Heart right ventricle (tissue), 16 donors: ENCODE data around the gene PGR. TPM values are rescaled to one million over a fixed set of nuclear protein-coding genes. Genes with fewer than 3 reads are reported as not detected.

Experiments
- ATAC-seq, 8 donors: fragments of 200-7000 bp; cut with Tn5 transposase; one replicate each; pipeline ENCODE4 v1.9.1; 2020; ENCODE audit warnings: mild to moderate bottlenecking in 8 of 8, moderate library complexity in 8 of 8, moderate number of reproducible peaks in 1 of 8
- DNase-seq, 2 donors: peaks; one replicate each; pipeline ENCODE4 v3.0.0-alpha.2; 2020
- H3K27ac ChIP-seq, 10 donors: fragments of 200-600 bp; sonication (generic) in 2 of 10; one replicate each; pipeline versions ENCODE4 v1.5.0 to v1.8.0; 2020 to 2022; ENCODE audit warnings: mild to moderate bottlenecking in 3 of 10
- H3K27me3 ChIP-seq, 7 donors: fragments of 200-600 bp; one replicate each; pipeline ENCODE4 v1.8.0; 2021 to 2022; ENCODE audit warnings: mild to moderate bottlenecking in 2 of 7
- H3K36me3 ChIP-seq, 9 donors: fragments of 200-600 bp; sonication (generic) in 1 of 9; one replicate each; pipeline versions ENCODE4 v1.5.0 to v1.8.0; 2020 to 2022; ENCODE audit warnings: mild to moderate bottlenecking in 2 of 9
- H3K4me1 ChIP-seq, 9 donors: fragments of 200-600 bp; sonication (generic) in 1 of 9; one replicate each; pipeline versions ENCODE4 v1.5.0 to v1.8.0; 2020 to 2022; ENCODE audit warnings: mild to moderate bottlenecking in 4 of 9
- H3K4me3 ChIP-seq, 10 donors: fragments of 200-600 bp; sonication (generic) in 2 of 10; one replicate each; pipeline versions ENCODE4 v1.5.0 to v1.8.0; 2020 to 2022; ENCODE audit warnings: mild to moderate bottlenecking in 7 of 10, moderate library complexity in 2 of 10
- H3K9me3 ChIP-seq, 11 donors: fragments of 200-600 bp in 10 of 11; sonication (generic) in 2 of 11; one replicate each; pipeline versions ENCODE4 v1.5.0 to v1.8.0; 2013 to 2022; ENCODE audit warnings: mild to moderate bottlenecking in 2 of 11, control low read depth in 1 of 11, moderate library complexity in 1 of 11
- WGBS, 2 donors: extraction: QIAGEN DNeasy Blood & Tissue Kit; methylation state at CpG; one replicate each; pipeline ENCODE4 v1.1.7; 2013; ENCODE audit warnings: inconsistent platforms in 1 of 2; 5-methylcytosine and 5-hydroxymethylcytosine counted together
- intact Hi-C, 10 donors: fragments of 100-400 bp; cut with DNase I; formaldehyde crosslinking; loops; one replicate each; pipeline versions ENCODE4 v1.11.1 to v1.14.2; 2022
- polyA plus RNA-seq, 2 donors: library from polyadenylated mRNA; stranded (reverse); fragments of 200-250 nt; gene quantifications; one replicate each; pipeline ENCODE4 v1.2.3, GENCODE V29; 2013
- total RNA-seq, 10 donors: library from RNA; stranded (reverse); fragmentation: NEBNext Ultra II Directional in 3 of 10; extraction: Animal tissue kit (Norgen Biotek cat#: 25700) in 3 of 10; gene quantifications; one replicate each; pipeline versions ENCODE4 v1.2.1 to v1.2.4, GENCODE V29; 2021 to 2023
- TF ChIP-seq, protein P1 (sequence below), 9 donors: fragments of 200-600 bp; sonication (generic) in 2 of 9; IDR thresholded peaks; one replicate each; pipeline versions ENCODE4 v1.5.0 to v1.8.0; 2021 to 2022; ENCODE audit warnings: antibody characterized with exemption in 9 of 9, mild to moderate bottlenecking in 5 of 9, moderate library complexity in 1 of 9
- donor health status: Arrhythmogenic right ventricular cardiomyopathy.
- donor health status: ischemic (EF 13 %, LVEDD 7.1; RV severe dilation, severe dysfunction).
- donor health status: healthy with polysubstance abuse.
- donor health status: DM: no; HTN: yes; CAD: no.
- donor health status: DM: no; HTN: no; CAD: no.
- donor health status: ischemic (EF 25% LVEDD 6.9; RV normal size, moderate dysfunction).
- donor health status: ischemic (EF 25% LVEDD 5.7; RV mildly dilated, moderate dysfunction).
- donor health status: healthy.
- donor health status: DM: yes; HTN: yes; CAD: no.
- donor health status: Ischemic cardiomyopathy.
- donor health status: ischemic (EF 35%, LVEDD 5.7; RV mildly dilated, moderate dysfunction).
- donor health status: nonischemic (EF 11% LVEDD 7.7; RV severe dilation, severe dysfunction).
- donor health status: DM: yes; HTN: yes; CAD: no.
- donor health status: PGD.
- donor health status: ischemic (EF 29% LVEDD 5.4; RV normal size, mild dysfunction).
- donor health status: nonischemic (EF 23%, LVEDD 6.1; RV moderate dilation, normal function).

The PGR gene
- total and polyA plus RNA-seq, 12 donors: 1.1 to 16.3 (median 10.2) TPM

DNA sequence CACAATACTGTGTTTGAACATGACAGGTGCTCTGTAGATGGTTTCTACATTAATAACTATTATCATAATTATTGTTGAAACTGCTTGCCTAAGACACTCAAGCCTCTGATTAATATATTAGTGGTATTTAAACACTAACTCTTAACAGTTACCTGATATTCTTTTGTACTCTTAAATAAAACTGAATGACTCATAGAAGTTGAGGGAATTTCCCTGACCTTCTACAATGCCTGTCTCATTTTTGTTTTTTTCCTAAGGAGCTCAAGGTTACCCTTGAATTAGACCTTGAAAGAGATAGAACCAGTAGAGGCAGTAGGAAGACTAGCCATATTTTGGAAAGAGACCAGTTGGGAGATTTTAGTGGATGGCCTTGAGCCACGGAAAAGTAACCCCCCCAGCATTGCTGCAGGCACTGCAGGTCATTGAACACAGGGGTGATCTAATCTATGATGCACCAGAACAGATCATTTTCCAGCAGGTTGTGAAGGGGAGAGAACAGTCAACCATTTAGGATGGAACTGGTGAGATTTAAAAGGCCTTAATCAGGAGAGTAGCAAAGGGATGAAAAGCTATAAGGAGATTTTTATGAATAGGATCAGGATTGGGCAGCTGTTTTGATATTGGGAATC lies 148.3 kb downstream of the PGR start:
- H3K36me3 ChIP-seq: peaks cover 0 to 53% (median 6%) of the 10 kb centered on the region in 9 donors
- ATAC-seq (no peak), DNase-seq (no peak)
- no peak overlapping the region for H3K4me3 ChIP-seq
- TF ChIP-seq, protein P1, sequence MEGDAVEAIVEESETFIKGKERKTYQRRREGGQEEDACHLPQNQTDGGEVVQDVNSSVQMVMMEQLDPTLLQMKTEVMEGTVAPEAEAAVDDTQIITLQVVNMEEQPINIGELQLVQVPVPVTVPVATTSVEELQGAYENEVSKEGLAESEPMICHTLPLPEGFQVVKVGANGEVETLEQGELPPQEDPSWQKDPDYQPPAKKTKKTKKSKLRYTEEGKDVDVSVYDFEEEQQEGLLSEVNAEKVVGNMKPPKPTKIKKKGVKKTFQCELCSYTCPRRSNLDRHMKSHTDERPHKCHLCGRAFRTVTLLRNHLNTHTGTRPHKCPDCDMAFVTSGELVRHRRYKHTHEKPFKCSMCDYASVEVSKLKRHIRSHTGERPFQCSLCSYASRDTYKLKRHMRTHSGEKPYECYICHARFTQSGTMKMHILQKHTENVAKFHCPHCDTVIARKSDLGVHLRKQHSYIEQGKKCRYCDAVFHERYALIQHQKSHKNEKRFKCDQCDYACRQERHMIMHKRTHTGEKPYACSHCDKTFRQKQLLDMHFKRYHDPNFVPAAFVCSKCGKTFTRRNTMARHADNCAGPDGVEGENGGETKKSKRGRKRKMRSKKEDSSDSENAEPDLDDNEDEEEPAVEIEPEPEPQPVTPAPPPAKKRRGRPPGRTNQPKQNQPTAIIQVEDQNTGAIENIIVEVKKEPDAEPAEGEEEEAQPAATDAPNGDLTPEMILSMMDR (IDR thresholded peaks at IDR 0.05): no peak
- 80 to 89% methylated on average over 1 of the region's 1 CpG for WGBS, 2 donors
- H3K27ac ChIP-seq: no peak overlapping the region
- intact Hi-C loops: loop anchor here in 9 of 10 donors (2.0 to 10.0 kb wide), 6 partner anchors 143 to 456 kb away; partner anchors contain the start of gene PGR (in 2 of the 9)
- H3K27me3 ChIP-seq: no peaks in the 10 kb centered on the region
- no peaks in the 10 kb centered on the region for H3K9me3 ChIP-seq
- no peaks in the 10 kb centered on the region for H3K4me1 ChIP-seq

DNA sequence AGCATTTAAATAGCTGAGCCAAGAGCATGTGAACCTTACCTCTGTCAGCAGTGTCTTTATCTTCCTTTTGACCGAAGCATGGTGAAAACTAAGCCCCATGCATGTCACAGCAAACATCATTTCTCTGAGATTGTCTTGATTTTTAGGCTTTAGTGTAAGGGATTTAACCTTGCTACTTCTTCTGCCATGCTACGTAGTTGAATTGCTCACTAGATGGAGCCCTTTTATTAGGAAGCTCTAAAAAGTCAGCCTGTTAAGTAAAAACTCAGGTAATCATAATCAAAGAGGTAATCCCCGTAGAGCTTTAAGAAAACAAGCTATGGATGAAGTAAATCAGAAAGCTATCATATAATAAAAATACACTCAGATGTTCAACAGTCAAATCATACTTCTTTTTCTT lies 149.5 kb downstream of the PGR start:
- Histone ChIP-seq H3K36me3 (peaks cover 0 to 57% (median 6%) of the 10 kb centered on the region in 9 donors), H3K27ac (no peak overlapping the region), H3K27me3 (no peaks in the 10 kb centered on the region), H3K4me1 (no peaks in the 10 kb centered on the region), H3K9me3 (no peaks in the 10 kb centered on the region), H3K4me3 (no peak overlapping the region)
- WGBS, 2 donors: 59 to 71% methylated on average over 3 of the region's 3 CpGs
- TF ChIP-seq, protein P1 (IDR thresholded peaks at IDR 0.05): peak in 7 of 9 donors; percentile 45 to 68 (median 56)
- DNase-seq (no peak), ATAC-seq (peak in 3 of 8 donors; percentile 39 to 54 (median 53))
- intact Hi-C loops: loop anchor here in 9 of 10 donors (2.0 to 10.0 kb wide), 6 partner anchors 145 to 457 kb away; partner anchors contain the start of gene PGR (in 2 of the 9)
